GM12878 (cell line): Measurements from ENCODE around the gene NR6A1. TPM values are rescaled to one million over a fixed set of nuclear protein-coding genes. Genes with fewer than 3 reads are reported as not detected.

Source experiments
- BCL11A ChIP-seq: IDR thresholded peaks from 2 replicates; pipeline ENCODE4 v1.6.1; 2011; ENCODE audit warnings: low read depth, low read length
- BHLHE40 ChIP-seq, 2 experiments: fragments of 450-650 bp in 1 of 2; IDR thresholded peaks; 2 replicates each; pipeline ENCODE4 v1.6.1; 2011 to 2017; ENCODE audit warnings: low read depth in 2 of 2, borderline replicate concordance in 1 of 2, improper control_type of control experiment in 1 of 2, low read length in 1 of 2, mild to moderate bottlenecking in 1 of 2
- CREM ChIP-seq: IDR thresholded peaks from 2 replicates; pipeline ENCODE4 v1.6.1; 2014; ENCODE audit warnings: antibody characterized with exemption, low read depth
- DPF2 ChIP-seq: fragments of 450-650 bp; IDR thresholded peaks from 2 replicates; pipeline ENCODE4 v1.6.1; 2017; ENCODE audit warnings: mild to moderate bottlenecking
- EGR1 ChIP-seq, 2 experiments: IDR thresholded peaks; 1 replicate in 1 of 2; 2 replicates in 1 of 2; pipeline ENCODE4 v1.6.1; 2011 to 2012; ENCODE audit warnings: low read depth in 2 of 2, low read length in 2 of 2, borderline replicate concordance in 1 of 2, mild to moderate bottlenecking in 1 of 2, moderate library complexity in 1 of 2
- GATAD2B ChIP-seq: fragments of 450-650 bp; conservative IDR thresholded peaks from 2 replicates; pipeline ENCODE4 v1.6.1; 2017; ENCODE audit warnings: low read depth, mild to moderate bottlenecking, moderate library complexity
- HDGF ChIP-seq: fragments of 450-650 bp; IDR thresholded peaks from 2 replicates; pipeline ENCODE4 v1.6.1; 2016; ENCODE audit warnings: antibody characterized with exemption
- KLF5 ChIP-seq: fragments of 450-650 bp; IDR thresholded peaks from 2 replicates; pipeline ENCODE4 v1.6.1; 2014; ENCODE audit warnings: mild to moderate bottlenecking; ENCODE audit not compliant: partially characterized antibody
- MYC ChIP-seq: IDR thresholded peaks from 2 replicates; pipeline ENCODE4 v1.6.1; 2011; ENCODE audit warnings: mild to moderate bottlenecking, low read length, moderate library complexity, inconsistent platforms; ENCODE audit not compliant: insufficient read depth, insufficient replicate concordance, insufficient read length, severe bottlenecking
- POLR2A ChIP-seq: IDR thresholded peaks from 2 replicates; pipeline ENCODE4 v1.6.1; 2011; ENCODE audit warnings: low read depth, mild to moderate bottlenecking, low read length
- POU2F2 ChIP-seq: IDR thresholded peaks from 3 replicates; pipeline ENCODE4 v1.6.1; 2011; ENCODE audit warnings: low read depth, mild to moderate bottlenecking, low read length, borderline replicate concordance
- RBBP5 ChIP-seq: fragments of 200-600 bp; sonication (generic); conservative IDR thresholded peaks from 2 replicates; pipeline ENCODE4 v1.6.1; 2016
- SMARCA5 ChIP-seq: fragments of 450-650 bp; IDR thresholded peaks from 2 replicates; pipeline ENCODE4 v1.6.1; 2017; ENCODE audit warnings: mild to moderate bottlenecking
- SMC3 ChIP-seq: IDR thresholded peaks from 2 replicates; pipeline ENCODE4 v1.6.1; 2011; ENCODE audit warnings: low read length, improper control_type of control experiment, borderline replicate concordance
- SREBF2 ChIP-seq: IDR thresholded peaks from 2 replicates; pipeline ENCODE4 v1.6.1; 2012; ENCODE audit warnings: mild to moderate bottlenecking, low read length
- TAF1 ChIP-seq: IDR thresholded peaks from 2 replicates; pipeline ENCODE4 v1.6.1; 2011; ENCODE audit warnings: mild to moderate bottlenecking, low read depth, low read length, borderline replicate concordance
- ZBED1 ChIP-seq: IDR thresholded peaks from 2 replicates; pipeline ENCODE4 v1.6.1; 2016; ENCODE audit warnings: borderline replicate concordance
- polyA plus RNA-seq, 11 experiments: library from polyadenylated mRNA; depleted of rRNA in 4 of 11; unstranded in 6 of 11; stranded (reverse) in 5 of 11; fragments of >200 nt; fragmentation: Nextera tagmentation in 4 of 11; fragmentation: Illumina TruSeq in 1 of 11; extraction: Ambion mirVana in 4 of 11; extraction: Trizol in 1 of 11; gene quantifications; 1 replicate in 1 of 11; 2 replicates in 10 of 11; pipeline versions ENCODE4 v1.2.1 to v1.2.3, GENCODE V29; 2011 to 2016; ENCODE audit warnings: inconsistent platforms in 2 of 11, missing spikeins in 2 of 11, low read depth in 1 of 11
- total RNA-seq, 4 experiments: library from RNA; depleted of rRNA in 3 of 4; stranded (reverse); fragments of >200 nt in 3 of 4; fragmentation: Illumina TruSeq in 1 of 4; extraction: Trizol in 1 of 4; gene quantifications; 2 replicates each; pipeline versions ENCODE4 v1.2.1 to v1.2.3, GENCODE V29; 2013 to 2021
- TF ChIP-seq, protein P1 (sequence below): IDR thresholded peaks from 2 replicates; pipeline ENCODE4 v1.6.1; 2012; ENCODE audit warnings: improper control_type of control experiment, low read depth, low read length; ENCODE audit not compliant: insufficient replicate concordance
- TF ChIP-seq, protein P2 (sequence below): IDR thresholded peaks from 2 replicates; pipeline ENCODE4 v1.6.1; 2012; ENCODE audit warnings: low read length, inconsistent platforms
- TF ChIP-seq, protein P3 (sequence below): fragments of 450-650 bp; IDR thresholded peaks from 2 replicates; pipeline ENCODE4 v1.6.1; 2017; ENCODE audit warnings: mild to moderate bottlenecking, moderate library complexity

Gene NR6A1
- total and polyA plus RNA-seq, 10 of the 15 experiments (the other 5 are each of a cell fraction or from before 2014, with no cell fraction given), result 1.2 to 9.2 (median 4.6) TPM

DNA sequence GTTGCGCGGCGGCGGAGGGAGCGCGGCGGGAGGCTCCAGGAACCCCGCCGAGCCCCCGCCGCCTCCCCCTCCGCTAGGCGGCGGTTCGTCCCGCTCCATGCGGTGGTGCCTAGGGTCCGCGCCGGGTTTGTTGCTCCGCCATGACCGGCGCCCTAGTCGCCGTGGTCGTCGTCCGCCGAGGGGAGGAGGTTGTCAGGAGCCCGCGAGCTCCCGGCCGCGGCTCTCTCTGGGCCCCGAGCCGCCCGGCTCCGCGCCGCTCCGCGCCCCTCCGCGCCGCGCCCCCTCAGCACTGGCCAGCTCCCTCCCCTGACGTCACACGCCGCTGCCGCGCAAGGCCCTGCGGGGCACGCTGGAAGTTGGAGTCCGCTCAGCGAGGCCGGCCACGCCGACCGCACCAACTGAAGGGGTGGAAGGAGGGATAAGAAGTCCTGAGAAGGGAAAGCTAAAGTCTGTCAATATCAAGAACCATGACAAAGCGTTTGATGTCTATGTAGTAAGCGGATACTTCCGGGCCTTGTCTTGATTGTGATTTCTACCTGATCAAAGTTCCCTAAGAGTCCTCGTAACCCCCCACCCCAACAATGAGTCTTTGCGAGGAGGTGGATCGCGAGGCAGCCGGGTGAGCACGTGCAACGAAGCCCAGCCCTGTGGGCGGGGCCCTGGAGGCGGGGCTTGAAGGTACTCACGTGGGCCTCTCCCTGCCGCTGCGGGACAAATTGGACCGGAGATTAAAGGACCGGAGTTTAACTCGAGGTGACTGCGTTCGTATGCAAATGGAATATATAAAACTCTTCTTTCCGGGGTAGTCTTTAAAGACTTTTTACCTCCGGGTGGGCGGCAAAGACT lies at the start of gene NR6A1 (continued):
- TF ChIP-seq, protein P1, sequence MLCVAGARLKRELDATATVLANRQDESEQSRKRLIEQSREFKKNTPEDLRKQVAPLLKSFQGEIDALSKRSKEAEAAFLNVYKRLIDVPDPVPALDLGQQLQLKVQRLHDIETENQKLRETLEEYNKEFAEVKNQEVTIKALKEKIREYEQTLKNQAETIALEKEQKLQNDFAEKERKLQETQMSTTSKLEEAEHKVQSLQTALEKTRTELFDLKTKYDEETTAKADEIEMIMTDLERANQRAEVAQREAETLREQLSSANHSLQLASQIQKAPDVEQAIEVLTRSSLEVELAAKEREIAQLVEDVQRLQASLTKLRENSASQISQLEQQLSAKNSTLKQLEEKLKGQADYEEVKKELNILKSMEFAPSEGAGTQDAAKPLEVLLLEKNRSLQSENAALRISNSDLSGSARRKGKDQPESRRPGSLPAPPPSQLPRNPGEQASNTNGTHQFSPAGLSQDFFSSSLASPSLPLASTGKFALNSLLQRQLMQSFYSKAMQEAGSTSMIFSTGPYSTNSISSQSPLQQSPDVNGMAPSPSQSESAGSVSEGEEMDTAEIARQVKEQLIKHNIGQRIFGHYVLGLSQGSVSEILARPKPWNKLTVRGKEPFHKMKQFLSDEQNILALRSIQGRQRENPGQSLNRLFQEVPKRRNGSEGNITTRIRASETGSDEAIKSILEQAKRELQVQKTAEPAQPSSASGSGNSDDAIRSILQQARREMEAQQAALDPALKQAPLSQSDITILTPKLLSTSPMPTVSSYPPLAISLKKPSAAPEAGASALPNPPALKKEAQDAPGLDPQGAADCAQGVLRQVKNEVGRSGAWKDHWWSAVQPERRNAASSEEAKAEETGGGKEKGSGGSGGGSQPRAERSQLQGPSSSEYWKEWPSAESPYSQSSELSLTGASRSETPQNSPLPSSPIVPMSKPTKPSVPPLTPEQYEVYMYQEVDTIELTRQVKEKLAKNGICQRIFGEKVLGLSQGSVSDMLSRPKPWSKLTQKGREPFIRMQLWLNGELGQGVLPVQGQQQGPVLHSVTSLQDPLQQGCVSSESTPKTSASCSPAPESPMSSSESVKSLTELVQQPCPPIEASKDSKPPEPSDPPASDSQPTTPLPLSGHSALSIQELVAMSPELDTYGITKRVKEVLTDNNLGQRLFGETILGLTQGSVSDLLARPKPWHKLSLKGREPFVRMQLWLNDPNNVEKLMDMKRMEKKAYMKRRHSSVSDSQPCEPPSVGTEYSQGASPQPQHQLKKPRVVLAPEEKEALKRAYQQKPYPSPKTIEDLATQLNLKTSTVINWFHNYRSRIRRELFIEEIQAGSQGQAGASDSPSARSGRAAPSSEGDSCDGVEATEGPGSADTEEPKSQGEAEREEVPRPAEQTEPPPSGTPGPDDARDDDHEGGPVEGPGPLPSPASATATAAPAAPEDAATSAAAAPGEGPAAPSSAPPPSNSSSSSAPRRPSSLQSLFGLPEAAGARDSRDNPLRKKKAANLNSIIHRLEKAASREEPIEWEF, result peak; percentile 46
- TF ChIP-seq SREBF2, result no peak
- peak; percentile 97 for TF ChIP-seq CREM
- TF ChIP-seq MYC, result no peak
- TF ChIP-seq SMC3, result no peak
- TF ChIP-seq POU2F2, result 0 out of 3 replicates have a peak, but pooled peaks have one; percentile 12
- TF ChIP-seq, protein P2, sequence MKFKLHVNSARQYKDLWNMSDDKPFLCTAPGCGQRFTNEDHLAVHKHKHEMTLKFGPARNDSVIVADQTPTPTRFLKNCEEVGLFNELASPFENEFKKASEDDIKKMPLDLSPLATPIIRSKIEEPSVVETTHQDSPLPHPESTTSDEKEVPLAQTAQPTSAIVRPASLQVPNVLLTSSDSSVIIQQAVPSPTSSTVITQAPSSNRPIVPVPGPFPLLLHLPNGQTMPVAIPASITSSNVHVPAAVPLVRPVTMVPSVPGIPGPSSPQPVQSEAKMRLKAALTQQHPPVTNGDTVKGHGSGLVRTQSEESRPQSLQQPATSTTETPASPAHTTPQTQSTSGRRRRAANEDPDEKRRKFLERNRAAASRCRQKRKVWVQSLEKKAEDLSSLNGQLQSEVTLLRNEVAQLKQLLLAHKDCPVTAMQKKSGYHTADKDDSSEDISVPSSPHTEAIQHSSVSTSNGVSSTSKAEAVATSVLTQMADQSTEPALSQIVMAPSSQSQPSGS, result no peak
- TF ChIP-seq RBBP5, result no peak
- TF ChIP-seq POLR2A, result peak; percentile 64
- TF ChIP-seq EGR1 (IDR thresholded peaks at IDR 0.05; ENCODE audit: borderline replicate concordance in 1 of 2, low read depth in 2 of 2, low read length in 2 of 2), result peak; percentile 64 to 66
- TF ChIP-seq BCL11A, result no peak
- TF ChIP-seq KLF5, result peak; percentile 100
- TF ChIP-seq GATAD2B, result peak; percentile 97
- peak; percentile 99 to 100 for TF ChIP-seq BHLHE40 (IDR thresholded peaks at IDR 0.05; ENCODE audit: borderline replicate concordance in 1 of 2, low read depth in 2 of 2, low read length in 1 of 2)
- peak; percentile 90 for TF ChIP-seq DPF2
- TF ChIP-seq SMARCA5, result peak; percentile 92
- TF ChIP-seq, protein P3, sequence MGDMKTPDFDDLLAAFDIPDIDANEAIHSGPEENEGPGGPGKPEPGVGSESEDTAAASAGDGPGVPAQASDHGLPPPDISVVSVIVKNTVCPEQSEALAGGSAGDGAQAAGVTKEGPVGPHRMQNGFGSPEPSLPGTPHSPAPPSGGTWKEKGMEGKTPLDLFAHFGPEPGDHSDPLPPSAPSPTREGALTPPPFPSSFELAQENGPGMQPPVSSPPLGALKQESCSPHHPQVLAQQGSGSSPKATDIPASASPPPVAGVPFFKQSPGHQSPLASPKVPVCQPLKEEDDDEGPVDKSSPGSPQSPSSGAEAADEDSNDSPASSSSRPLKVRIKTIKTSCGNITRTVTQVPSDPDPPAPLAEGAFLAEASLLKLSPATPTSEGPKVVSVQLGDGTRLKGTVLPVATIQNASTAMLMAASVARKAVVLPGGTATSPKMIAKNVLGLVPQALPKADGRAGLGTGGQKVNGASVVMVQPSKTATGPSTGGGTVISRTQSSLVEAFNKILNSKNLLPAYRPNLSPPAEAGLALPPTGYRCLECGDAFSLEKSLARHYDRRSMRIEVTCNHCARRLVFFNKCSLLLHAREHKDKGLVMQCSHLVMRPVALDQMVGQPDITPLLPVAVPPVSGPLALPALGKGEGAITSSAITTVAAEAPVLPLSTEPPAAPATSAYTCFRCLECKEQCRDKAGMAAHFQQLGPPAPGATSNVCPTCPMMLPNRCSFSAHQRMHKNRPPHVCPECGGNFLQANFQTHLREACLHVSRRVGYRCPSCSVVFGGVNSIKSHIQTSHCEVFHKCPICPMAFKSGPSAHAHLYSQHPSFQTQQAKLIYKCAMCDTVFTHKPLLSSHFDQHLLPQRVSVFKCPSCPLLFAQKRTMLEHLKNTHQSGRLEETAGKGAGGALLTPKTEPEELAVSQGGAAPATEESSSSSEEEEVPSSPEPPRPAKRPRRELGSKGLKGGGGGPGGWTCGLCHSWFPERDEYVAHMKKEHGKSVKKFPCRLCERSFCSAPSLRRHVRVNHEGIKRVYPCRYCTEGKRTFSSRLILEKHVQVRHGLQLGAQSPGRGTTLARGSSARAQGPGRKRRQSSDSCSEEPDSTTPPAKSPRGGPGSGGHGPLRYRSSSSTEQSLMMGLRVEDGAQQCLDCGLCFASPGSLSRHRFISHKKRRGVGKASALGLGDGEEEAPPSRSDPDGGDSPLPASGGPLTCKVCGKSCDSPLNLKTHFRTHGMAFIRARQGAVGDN, result peak; percentile 50; the same call in 1 of the 2 replicates
- TF ChIP-seq HDGF, result peak; percentile 33; the same call in 1 of the 2 replicates
- TF ChIP-seq TAF1, result peak; percentile 55; the same call in 1 of the 2 replicates
- no peak for TF ChIP-seq ZBED1
